Ovary (tissue), 9 donors: ENCODE measurements around the gene RCCD1. TPM values are rescaled to one million over a fixed set of nuclear protein-coding genes. Genes with fewer than 3 reads are reported as not detected.

Source experiments
- DNase-seq, 5 donors: peaks; one replicate each; pipeline ENCODE4 v3.0.0-alpha.2; 2019 to 2020
- H3K27ac ChIP-seq, 2 donors: fragments of 200-600 bp; one replicate each; pipeline versions ENCODE4 v1.5.1 to v1.8.0; 2019 to 2022
- H3K27me3 ChIP-seq: fragments of 200-600 bp; one replicate; pipeline ENCODE4 v1.8.0; 2022
- H3K36me3 ChIP-seq: fragments of 200-600 bp; sonication (generic); one replicate; pipeline ENCODE4 v1.5.1; 2019
- H3K4me1 ChIP-seq: one replicate; pipeline ENCODE4 v1.8.1; 2013; ENCODE audit warnings: mild to moderate bottlenecking, moderate library complexity; ENCODE audit not compliant: insufficient read depth
- H3K4me3 ChIP-seq: fragments of 200-600 bp; sonication (generic); one replicate; pipeline ENCODE4 v1.5.1; 2017
- H3K9me3 ChIP-seq, 2 donors: fragments of 200-600 bp in 1 of 2; sonication (generic) in 1 of 2; one replicate each; pipeline versions ENCODE4 v1.5.1 to v1.8.1; 2013 to 2019; ENCODE audit warnings: mild to moderate bottlenecking in 1 of 2, moderate library complexity in 1 of 2
- EP300 ChIP-seq: sonication (generic); formaldehyde crosslinking; IDR thresholded peaks from one replicate; pipeline ENCODE4 v1.6.1; 2017; ENCODE audit warnings: antibody characterized with exemption
- POLR2A ChIP-seq: fragments of 450-650 bp; IDR thresholded peaks from one replicate; pipeline ENCODE4 v1.6.1; 2017; ENCODE audit warnings: antibody characterized with exemption, mild to moderate bottlenecking, moderate library complexity
- WGBS, 3 donors: extraction: QIAGEN DNeasy Blood & Tissue Kit in 1 of 3; methylation state at CpG; one replicate each; pipeline versions ENCODE4 v1.1.5 to v1.1.7; 2013 to 2017; 5-methylcytosine and 5-hydroxymethylcytosine counted together
- intact Hi-C, 4 donors: fragments of 100-400 bp; cut with DNase I; formaldehyde crosslinking; loops; one replicate each; pipeline versions ENCODE4 v1.11.0 to v1.15.1; 2022 to 2023
- polyA plus RNA-seq, 2 donors: library from polyadenylated mRNA; stranded (reverse); fragments of 200-250 nt in 1 of 2; fragments of 350-450 nt in 1 of 2; fragmentation: Illumina TruSeq in 1 of 2; extraction: RNeasy Lipid Tissue Mini Kit (QIAGEN cat#74804) in 1 of 2; gene quantifications; one replicate each; pipeline ENCODE4 v1.2.3, GENCODE V29; 2013 to 2014
- total RNA-seq, 7 donors: library from RNA; depleted of rRNA in 2 of 7; stranded (reverse); fragments of >200 nt in 2 of 7; fragmentation: NEBNext Ultra II Directional in 3 of 7; extraction: Animal tissue kit (Norgen Biotek cat#: 25700) in 3 of 7; gene quantifications; one replicate each; pipeline versions ENCODE4 v1.1.0 to v1.2.4, GENCODE V29; 2016 to 2023
- TF ChIP-seq, protein P1 (sequence below), 3 donors: fragments of 450-650 bp in 2 of 3; fragments of 200-600 bp in 1 of 3; IDR thresholded peaks; one replicate each; pipeline versions ENCODE4 v1.5.1 to v1.8.0; 2016 to 2022; ENCODE audit warnings: antibody characterized with exemption in 3 of 3, mild to moderate bottlenecking in 1 of 3
- donor health status: DM: no; HTN: no; CAD: no; lungs with moderate emphysema.
- donor health status: DM: no; HTN: no; CAD: no.
- donor health status: Bipolar disorder and iron deficiency.
- donor health status: DM: yes; HTN: yes; CAD: no.
- donor health status: DM: no; HTN: no; CAD: no.
- donor health status: DM: yes; HTN: yes; CAD: no.

RCCD1 gene
- total and polyA plus RNA-seq, 9 donors: 8.7 to 15.6 (median 13.3) TPM

DNA sequence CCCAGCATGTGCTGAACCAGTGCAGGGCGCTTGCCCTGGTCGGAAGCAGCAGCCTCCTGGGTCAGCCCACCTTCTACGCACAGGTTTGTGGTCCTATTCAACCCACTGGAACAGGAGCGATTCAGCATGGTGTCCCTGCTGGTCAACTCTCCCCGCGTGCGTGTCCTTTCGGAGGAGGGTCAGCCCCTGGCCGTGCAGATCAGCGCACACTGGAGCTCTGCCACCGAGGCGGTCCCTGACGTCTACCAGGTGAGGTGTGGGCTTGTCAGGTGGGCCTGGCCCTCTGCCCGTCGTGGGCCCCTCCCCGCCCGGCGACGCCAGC is 43.4 kb upstream of the RCCD1 start:
- no peaks in the 10 kb centered on the region for H3K9me3 ChIP-seq
- H3K27me3 ChIP-seq: no peaks in the 10 kb centered on the region
- 85 to 93% (median 86%) methylated on average over 19 of the region's 19 CpGs for WGBS, 3 donors
- H3K4me1 ChIP-seq: no peaks in the 10 kb centered on the region
- H3K36me3 ChIP-seq: no peaks in the 10 kb centered on the region
- no peak overlapping the region for H3K4me3 ChIP-seq
- TF ChIP-seq, protein P1, sequence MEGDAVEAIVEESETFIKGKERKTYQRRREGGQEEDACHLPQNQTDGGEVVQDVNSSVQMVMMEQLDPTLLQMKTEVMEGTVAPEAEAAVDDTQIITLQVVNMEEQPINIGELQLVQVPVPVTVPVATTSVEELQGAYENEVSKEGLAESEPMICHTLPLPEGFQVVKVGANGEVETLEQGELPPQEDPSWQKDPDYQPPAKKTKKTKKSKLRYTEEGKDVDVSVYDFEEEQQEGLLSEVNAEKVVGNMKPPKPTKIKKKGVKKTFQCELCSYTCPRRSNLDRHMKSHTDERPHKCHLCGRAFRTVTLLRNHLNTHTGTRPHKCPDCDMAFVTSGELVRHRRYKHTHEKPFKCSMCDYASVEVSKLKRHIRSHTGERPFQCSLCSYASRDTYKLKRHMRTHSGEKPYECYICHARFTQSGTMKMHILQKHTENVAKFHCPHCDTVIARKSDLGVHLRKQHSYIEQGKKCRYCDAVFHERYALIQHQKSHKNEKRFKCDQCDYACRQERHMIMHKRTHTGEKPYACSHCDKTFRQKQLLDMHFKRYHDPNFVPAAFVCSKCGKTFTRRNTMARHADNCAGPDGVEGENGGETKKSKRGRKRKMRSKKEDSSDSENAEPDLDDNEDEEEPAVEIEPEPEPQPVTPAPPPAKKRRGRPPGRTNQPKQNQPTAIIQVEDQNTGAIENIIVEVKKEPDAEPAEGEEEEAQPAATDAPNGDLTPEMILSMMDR (IDR thresholded peaks at IDR 0.05): no peak
- TF ChIP-seq EP300 (no peak), POLR2A (no peak)
- H3K27ac ChIP-seq: no peak overlapping the region
- DNase-seq: no peak
- intact Hi-C loops: no loop called here

DNA sequence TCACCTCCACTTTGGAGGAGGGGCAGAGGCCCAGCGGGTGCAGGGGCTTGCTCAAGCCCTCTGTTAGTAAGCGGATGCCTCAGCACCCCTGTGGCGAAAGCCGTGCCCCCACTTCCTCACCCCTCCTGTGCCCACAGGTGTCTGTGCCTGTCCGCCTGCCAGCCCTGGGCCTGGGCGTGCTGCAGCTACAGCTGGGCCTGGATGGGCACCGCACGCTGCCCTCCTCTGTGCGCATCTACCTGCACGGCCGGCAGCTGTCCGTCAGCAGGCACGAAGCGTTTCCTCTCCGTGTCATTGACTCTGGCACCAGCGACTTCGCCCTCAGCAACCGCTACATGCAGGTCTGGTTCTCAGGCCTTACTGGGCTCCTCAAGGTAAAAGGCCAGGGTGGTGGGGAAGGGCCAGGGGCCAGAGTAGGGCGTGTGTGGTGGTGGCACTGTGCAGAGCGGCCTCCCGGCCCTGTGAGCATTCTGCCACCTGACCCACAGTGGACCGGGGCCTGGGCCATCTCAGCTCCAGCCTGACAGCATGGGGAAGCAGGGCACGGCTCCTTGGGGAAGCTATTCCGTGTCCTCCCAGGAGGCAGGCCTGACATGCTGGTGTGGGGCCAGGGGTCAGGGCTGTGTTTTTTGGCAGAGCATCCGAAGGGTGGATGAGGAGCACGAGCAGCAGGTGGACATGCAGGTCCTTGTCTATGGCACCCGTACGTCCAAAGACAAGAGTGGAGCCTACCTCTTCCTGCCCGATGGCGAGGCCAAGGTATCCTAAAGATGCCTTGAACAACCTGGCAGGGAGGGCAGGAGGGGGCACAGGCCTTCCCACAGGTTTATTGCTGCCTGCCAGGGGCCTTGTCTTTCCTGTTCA is 42.5 kb upstream of the RCCD1 start:
- 87 to 92% (median 89%) methylated on average over 29 to 30 of the region's 30 CpGs for WGBS, 3 donors
- TF ChIP-seq, protein P1 (IDR thresholded peaks at IDR 0.05): no peak
- no peak overlapping the region for H3K27ac ChIP-seq
- no peaks in the 10 kb centered on the region for H3K4me1 ChIP-seq
- intact Hi-C loops: no loop called here
- no peaks in the 10 kb centered on the region for H3K9me3 ChIP-seq
- no peaks in the 10 kb centered on the region for H3K36me3 ChIP-seq
- no peak overlapping the region for H3K4me3 ChIP-seq
- no peak for DNase-seq
- no peaks in the 10 kb centered on the region for H3K27me3 ChIP-seq

DNA sequence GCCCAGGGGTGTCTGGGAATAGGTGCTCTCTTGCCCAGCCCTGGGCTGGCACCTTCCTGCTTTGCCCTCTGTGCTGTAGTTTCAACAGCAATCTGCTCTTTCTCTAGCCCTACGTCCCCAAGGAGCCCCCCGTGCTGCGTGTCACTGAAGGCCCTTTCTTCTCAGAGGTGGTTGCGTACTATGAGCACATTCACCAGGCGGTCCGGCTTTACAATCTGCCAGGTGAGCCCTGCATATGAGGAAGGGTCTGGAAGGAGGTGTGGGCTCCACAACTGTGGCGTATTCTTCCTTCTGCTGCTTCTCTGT is 42.0 kb upstream of the RCCD1 start:
- no peak for TF ChIP-seq POLR2A
- TF ChIP-seq, protein P1 (IDR thresholded peaks at IDR 0.05): no peak
- TF ChIP-seq EP300: no peak
- no peaks in the 10 kb centered on the region for H3K27me3 ChIP-seq
- WGBS, 3 donors: 90 to 95% (median 94%) methylated on average over 7 of the region's 7 CpGs

DNA sequence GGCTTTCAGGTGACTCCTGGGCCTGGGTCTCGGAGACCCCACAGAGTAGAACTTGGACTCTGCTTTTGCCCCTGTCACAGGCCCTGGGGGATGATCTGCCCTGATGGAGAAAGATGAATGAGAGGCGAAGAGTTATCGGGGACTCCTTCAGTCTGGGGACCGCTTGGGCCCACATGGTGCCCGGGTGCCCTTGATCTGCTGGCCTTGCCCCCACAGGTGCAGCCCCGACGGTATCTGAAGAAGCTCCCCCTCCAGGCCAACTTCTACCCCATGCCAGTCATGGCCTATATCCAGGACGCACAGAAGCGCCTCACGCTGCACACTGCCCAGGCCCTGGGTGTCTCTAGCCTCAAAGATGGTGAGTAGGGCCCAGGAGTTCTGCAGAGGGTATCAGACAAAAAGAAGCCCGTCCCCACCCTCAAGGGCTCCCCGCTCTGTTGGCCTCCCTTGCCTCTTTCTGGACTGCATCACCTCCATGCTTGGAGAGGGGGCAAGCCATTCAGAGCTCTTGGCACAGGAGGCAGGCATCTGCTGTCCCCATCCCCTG is 41.2 kb upstream of the RCCD1 start:
- TF ChIP-seq EP300 (no peak), POLR2A (no peak)
- TF ChIP-seq, protein P1 (IDR thresholded peaks at IDR 0.05): no peak
- no peaks in the 10 kb centered on the region for H3K36me3 ChIP-seq
- H3K9me3 ChIP-seq: no peaks in the 10 kb centered on the region
- no peaks in the 10 kb centered on the region for H3K4me1 ChIP-seq
- no peak overlapping the region for H3K4me3 ChIP-seq
- no peaks in the 10 kb centered on the region for H3K27me3 ChIP-seq
- no peak overlapping the region for H3K27ac ChIP-seq
- intact Hi-C loops: no loop called here
- 88 to 93% (median 89%) methylated on average over 12 of the region's 12 CpGs for WGBS, 3 donors
- no peak for DNase-seq

More for the DNA sequence above, 42.0 kb upstream of the RCCD1 start:
- Histone ChIP-seq H3K36me3 (no peaks in the 10 kb centered on the region), H3K4me3 (no peak overlapping the region), H3K27ac (no peak overlapping the region), H3K9me3 (no peaks in the 10 kb centered on the region), H3K4me1 (no peaks in the 10 kb centered on the region)
- DNase-seq: no peak
- intact Hi-C loops: no loop called here
